T-cell (primary cell): ENCODE data around the gene ARHGEF6. TPM values are rescaled to one million over a fixed set of nuclear protein-coding genes. Genes with fewer than 3 reads are reported as not detected.
A peak's percentile ranks its signal among the peaks of the same experiment; 100 is the strongest.

ENCODE experiments used
- ATAC-seq, 4 experiments: fragments of 200-7000 bp in 3 of 4; fragments of 150-1000 bp in 1 of 4; cut with Tn5 transposase; replicated peaks in 1 of 4; 1 replicate in 3 of 4; 2 replicates in 1 of 4; pipeline ENCODE4 v1.10.0; 2021; ENCODE audit warnings: moderate library complexity in 3 of 4, mild to moderate bottlenecking in 2 of 4, moderate number of reproducible peaks in 1 of 4
- CTCF ChIA-PET, 2 donors: fragments of 300-600 bp; sonication (Branson Sonifier 250); formaldehyde crosslinking; loops; one replicate each; lab custom pipeline; 2022; ENCODE audit warnings: antibody characterized with exemption in 2 of 2; lab: Charles Lee
- POLR2A ChIA-PET, 2 donors: fragments of 300-600 bp; sonication (Branson Sonifier 250); formaldehyde crosslinking; loops; one replicate each; lab custom pipeline; 2022; ENCODE audit warnings: antibody characterized with exemption in 2 of 2; lab: Charles Lee
- DNase-seq, 35 experiments: peaks; one replicate each; pipeline versions ENCODE4 v3.0.0 to v3.0.0-alpha.2; 2013 to 2023
- H3K27ac ChIP-seq: one replicate; pipeline ENCODE4 v1.5.1; 2013; ENCODE audit warnings: low read length
- H3K27me3 ChIP-seq, 2 experiments: replicated peaks in 1 of 2; 1 replicate in 1 of 2; 2 replicates in 1 of 2; pipeline versions ENCODE4 v1.6.1 to v1.7.0; 2013; ENCODE audit warnings: low read length in 1 of 2, mixed read lengths in 1 of 2; ENCODE audit not compliant: control insufficient read depth in 2 of 2, insufficient read depth in 2 of 2; ENCODE audit errors: extremely low read depth in 1 of 2
- H3K36me3 ChIP-seq, 2 donors: 1 replicate in 1 of 2; 2 replicates in 1 of 2; pipeline versions ENCODE4 v1.6.1 to v1.7.0; 2013; ENCODE audit warnings: low read length in 1 of 2; ENCODE audit not compliant: control insufficient read depth in 2 of 2, insufficient read depth in 1 of 2; ENCODE audit errors: extremely low read depth in 1 of 2
- H3K4me1 ChIP-seq, 2 experiments: 1 replicate in 1 of 2; 2 replicates in 1 of 2; pipeline versions ENCODE4 v1.6.1 to v1.7.0; 2013; ENCODE audit warnings: low read length in 2 of 2, mixed read lengths in 1 of 2; ENCODE audit not compliant: insufficient read depth in 2 of 2, control insufficient read depth in 1 of 2; ENCODE audit errors: extremely low read depth in 1 of 2
- H3K4me3 ChIP-seq, 2 donors: 1 replicate in 1 of 2; 2 replicates in 1 of 2; pipeline versions ENCODE4 v1.5.1 to v1.7.0; 2013; ENCODE audit warnings: mild to moderate bottlenecking in 2 of 2, low read length in 1 of 2, moderate library complexity in 1 of 2; ENCODE audit not compliant: control insufficient read depth in 1 of 2; ENCODE audit errors: extremely low read depth in 1 of 2
- H3K9me3 ChIP-seq: 2 replicates; pipeline ENCODE4 v1.7.0; 2013
- H3K27ac Mint-ChIP-seq, 2 donors: one replicate each; pipeline ENCODE4 v1.8.0; 2020 to 2021; ENCODE audit warnings: mild to moderate bottlenecking in 2 of 2, mixed read lengths in 2 of 2
- H3K27me3 Mint-ChIP-seq, 2 donors: one replicate each; pipeline ENCODE4 v1.8.0; 2021 to 2022; ENCODE audit warnings: mixed read lengths in 2 of 2
- H3K36me3 Mint-ChIP-seq: one replicate; pipeline ENCODE4 v1.8.0; 2021; ENCODE audit warnings: mixed read lengths
- H3K4me1 Mint-ChIP-seq, 3 donors: one replicate each; pipeline ENCODE4 v1.8.0; 2020 to 2022; ENCODE audit warnings: mixed read lengths in 3 of 3, mild to moderate bottlenecking in 1 of 3
- H3K4me3 Mint-ChIP-seq, 3 donors: one replicate each; pipeline ENCODE4 v1.8.0; 2020 to 2022; ENCODE audit warnings: mild to moderate bottlenecking in 3 of 3, mixed read lengths in 3 of 3, moderate library complexity in 3 of 3
- H3K9me3 Mint-ChIP-seq, 3 donors: one replicate each; pipeline ENCODE4 v1.8.0; 2020 to 2022; ENCODE audit warnings: mixed read lengths in 3 of 3
- WGBS: methylation state at CpG from one replicate; pipeline ENCODE4 v1.1.5; 2013; ENCODE audit warnings: missing lambda C conversion rate; ENCODE audit not compliant: insufficient coverage; 5-methylcytosine and 5-hydroxymethylcytosine counted together
- total RNA-seq, 35 experiments: library from RNA in 6 of 35; stranded (reverse) in 6 of 35; fragments of 120-200 nt in 1 of 35; gene quantifications; one replicate each; pipeline versions ENCODE4 v1.2.1 to v1.2.4 and lab custom pipeline; 2013 to 2026

The ARHGEF6 gene
- total RNA-seq, 5 donors from 2014 or later (not counting 1 experiment from before 2014, with no cell fraction given): 63.4 to 79.9 (median 72.9) TPM

- ChIA-PET POLR2A (no interaction called here), CTCF (interaction anchor here in 1 of 2 donors (1.2 kb wide), 1 partner anchor 108 kb away, joined by 5 read pairs; no protein-coding TSS in a partner anchor)
- Histone ChIP-seq H3K4me3 (no peak overlapping the region), H3K27ac (peak overlapping the region; percentile 76), H3K27me3 (no peaks in the 10 kb centered on the region), H3K36me3 (peaks cover 0 to 2% of the 10 kb centered on the region in 2 donors), H3K4me1 (peaks cover 40 to 50% of the 10 kb centered on the region in 2 experiments), H3K9me3 (no peaks in the 10 kb centered on the region)
- DNase-seq (peak in 1 of 35 experiments; percentile 54), ATAC-seq (peak; percentile 30 to 57 (median 52))
- peaks cover 12% of the 10 kb centered on the region for H3K36me3 Mint-ChIP-seq
- peak overlapping the region in 1 of 3 donors; percentile 42 for H3K4me3 Mint-ChIP-seq
- no peaks in the 10 kb centered on the region for H3K9me3 Mint-ChIP-seq
- no CpG with 5 or more reads among the region's 3 CpGs for WGBS
- H3K27ac Mint-ChIP-seq: peak overlapping the region; percentile 91 to 93
- peaks cover 67 to 87% (median 82%) of the 10 kb centered on the region in 3 donors for H3K4me1 Mint-ChIP-seq
- peaks cover 0 to 11% of the 10 kb centered on the region in 2 donors for H3K27me3 Mint-ChIP-seq
Observed at GRCh38 chrX:136691028-136691809, 89.5 kb downstream of the ARHGEF6 start.

- Histone ChIP-seq H3K27me3 (no peaks in the 10 kb centered on the region), H3K4me3 (no peak overlapping the region), H3K9me3 (no peaks in the 10 kb centered on the region), H3K36me3 (peaks cover 0 to 16% of the 10 kb centered on the region in 2 donors), H3K4me1 (peaks cover 43 to 48% of the 10 kb centered on the region in 2 experiments), H3K27ac (peak overlapping the region; percentile 76)
- ATAC-seq (peak in 3 of 4 experiments; percentile 16 to 48 (median 33)), DNase-seq (peak in 1 of 35 experiments; percentile 37)
- peak overlapping the region; percentile 91 to 93 for H3K27ac Mint-ChIP-seq
- peak overlapping the region; percentile 17 to 55 (median 18) for H3K4me3 Mint-ChIP-seq
- H3K9me3 Mint-ChIP-seq: no peaks in the 10 kb centered on the region
- peaks cover 0 to 8% of the 10 kb centered on the region in 2 donors for H3K27me3 Mint-ChIP-seq
- ChIA-PET CTCF (interaction anchor here (0.5 to 1.0 kb wide), 3 partner anchors 10 to 363 kb away, joined by 3 to 4 read pairs (median 3); no protein-coding TSS in a partner anchor), POLR2A (no interaction called here)
- WGBS: 0% methylated on average over 3 of the region's 6 CpGs
- H3K4me1 Mint-ChIP-seq: peaks cover 54 to 75% (median 70%) of the 10 kb centered on the region in 3 donors
- peaks cover 12% of the 10 kb centered on the region for H3K36me3 Mint-ChIP-seq
Observed at GRCh38 chrX:136689436-136689835, 91.3 kb downstream of the ARHGEF6 start.

DNA sequence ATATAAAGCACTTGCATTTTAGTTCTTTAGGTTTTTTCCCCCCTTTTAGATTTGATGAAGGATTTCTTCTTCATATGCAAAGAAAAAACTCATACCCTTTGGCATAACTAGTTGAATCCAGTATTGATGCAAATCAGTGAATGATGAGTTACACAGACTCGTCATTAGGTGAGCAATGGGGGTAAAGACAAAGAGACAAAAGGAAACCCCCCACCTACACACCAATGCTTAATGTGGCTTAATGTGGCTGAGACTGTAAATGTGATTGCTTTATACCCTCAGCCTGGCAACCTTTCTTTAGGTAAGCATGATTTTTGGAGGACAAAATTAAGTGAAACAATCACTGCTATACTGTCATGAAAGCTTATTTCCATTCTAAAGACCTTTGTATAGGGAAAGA, 93.3 kb downstream of the ARHGEF6 start:
- peak overlapping the region; percentile 82 to 97 for H3K27ac Mint-ChIP-seq
- no peaks in the 10 kb centered on the region for H3K9me3 Mint-ChIP-seq
- H3K27me3 Mint-ChIP-seq: peaks cover 0 to 8% of the 10 kb centered on the region in 2 donors
- no peaks in the 10 kb centered on the region for H3K9me3 ChIP-seq
- H3K4me1 ChIP-seq: peaks cover 38 to 40% of the 10 kb centered on the region in 2 experiments
- H3K27me3 ChIP-seq: no peaks in the 10 kb centered on the region
- WGBS: no CpG with 5 or more reads among the region's 1 CpG
- peak overlapping the region; percentile 76 for H3K27ac ChIP-seq
- no peak overlapping the region for H3K4me3 ChIP-seq
- peak in 6 of 35 experiments; percentile 12 to 67 (median 16) for DNase-seq
- H3K36me3 Mint-ChIP-seq: peaks cover 12% of the 10 kb centered on the region
- H3K36me3 ChIP-seq: peaks cover 0 to 26% of the 10 kb centered on the region in 2 donors
- peaks cover 44 to 59% (median 54%) of the 10 kb centered on the region in 3 donors for H3K4me1 Mint-ChIP-seq
- POLR2A ChIA-PET: no interaction called here
- peak in 3 of 4 experiments; percentile 29 to 83 (median 30) for ATAC-seq
- H3K4me3 Mint-ChIP-seq: peak overlapping the region in 1 of 3 donors; percentile 15
- CTCF ChIA-PET: interaction anchor here in 1 of 2 donors (0.6 kb wide), 2 partner anchors 39 to 98 kb away, joined by 3 read pairs; no protein-coding TSS in a partner anchor

DNA sequence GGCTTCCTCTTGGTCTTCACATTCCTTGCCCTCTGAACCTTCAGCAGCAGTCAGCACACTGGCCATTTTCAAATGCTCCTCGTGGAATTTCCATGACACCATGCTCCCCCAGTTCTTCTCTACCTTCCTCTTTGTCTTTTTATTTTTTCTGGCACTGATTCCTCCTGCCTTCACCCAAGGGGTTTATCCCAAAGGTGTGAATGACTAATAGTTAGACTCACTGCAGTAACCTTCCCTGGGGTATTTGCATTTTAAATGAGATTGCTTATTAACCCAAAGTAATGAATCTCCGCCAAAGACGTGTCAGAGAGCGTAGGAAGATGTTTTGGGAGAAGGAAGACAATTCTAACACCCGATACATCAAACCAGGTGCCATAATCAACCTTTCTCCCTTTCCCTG, 96.6 kb downstream of the ARHGEF6 start:
- no peak overlapping the region for H3K4me3 Mint-ChIP-seq
- no CpG with 5 or more reads among the region's 5 CpGs for WGBS
- ChIA-PET CTCF (no interaction called here), POLR2A (no interaction called here)
- H3K27me3 Mint-ChIP-seq: no peaks in the 10 kb centered on the region
- DNase-seq: no peak
- H3K4me3 ChIP-seq: no peak overlapping the region
- no peaks in the 10 kb centered on the region for H3K27me3 ChIP-seq
- H3K36me3 Mint-ChIP-seq: peaks cover 32% of the 10 kb centered on the region
- H3K4me1 ChIP-seq: peaks cover 12 to 27% of the 10 kb centered on the region in 2 experiments
- no peak overlapping the region for H3K27ac ChIP-seq
- H3K9me3 ChIP-seq: no peaks in the 10 kb centered on the region
- H3K27ac Mint-ChIP-seq: no peak overlapping the region
- H3K4me1 Mint-ChIP-seq: peaks cover 25 to 45% (median 28%) of the 10 kb centered on the region in 3 donors
- peaks cover 0 to 45% of the 10 kb centered on the region in 2 donors for H3K36me3 ChIP-seq
- H3K9me3 Mint-ChIP-seq: no peaks in the 10 kb centered on the region
- ATAC-seq: no peak

DNA sequence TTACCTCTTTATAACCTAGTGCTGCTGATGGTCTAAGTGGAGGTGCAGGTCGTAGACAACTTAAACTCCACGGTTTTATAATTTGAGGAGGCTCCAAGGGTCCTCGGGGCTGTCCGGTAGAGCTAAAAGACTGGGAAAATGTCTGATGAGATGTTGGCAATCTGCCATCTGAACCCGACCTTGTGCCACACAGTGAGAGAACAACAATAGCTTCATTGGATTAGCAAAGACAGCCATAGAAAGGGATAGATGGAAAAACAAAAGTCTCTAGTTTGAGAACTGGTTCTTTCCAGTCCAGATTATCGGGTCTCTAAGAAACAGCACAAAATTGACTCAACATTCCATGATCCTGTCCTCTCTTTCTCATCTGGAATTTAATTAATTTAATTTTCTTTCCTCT, 101.2 kb downstream of the ARHGEF6 start:
- Mint-ChIP-seq H3K9me3 (no peaks in the 10 kb centered on the region), H3K4me3 (no peak overlapping the region), H3K27ac (peak overlapping the region; percentile 81 to 89), H3K27me3 (peaks cover 0 to 7% of the 10 kb centered on the region in 2 donors), H3K36me3 (peaks cover 32% of the 10 kb centered on the region), H3K4me1 (peaks cover 46 to 60% (median 51%) of the 10 kb centered on the region in 3 donors)
- DNase-seq: no peak
- H3K27me3 ChIP-seq: no peaks in the 10 kb centered on the region
- CTCF ChIA-PET: interaction anchor here in 1 of 2 donors (1.1 kb wide), 1 partner anchor 10 kb away, joined by 4 read pairs; no protein-coding TSS in a partner anchor
- H3K4me1 ChIP-seq: peaks cover 18 to 26% of the 10 kb centered on the region in 2 experiments
- ATAC-seq: no peak
- no peaks in the 10 kb centered on the region for H3K9me3 ChIP-seq
- H3K36me3 ChIP-seq: peaks cover 0 to 35% of the 10 kb centered on the region in 2 donors
- POLR2A ChIA-PET: interaction anchor here in 1 of 2 donors (0.7 kb wide), 1 partner anchor 26 kb away, joined by 3 read pairs; no protein-coding TSS in a partner anchor
- no peak overlapping the region for H3K4me3 ChIP-seq
- no peak overlapping the region for H3K27ac ChIP-seq
- WGBS: no CpG with 5 or more reads among the region's 6 CpGs
